Keratinocyte (primary cell): Measurements from ENCODE around the gene RAB3IL1. TPM values are rescaled to one million over a fixed set of nuclear protein-coding genes. Genes with fewer than 3 reads are reported as not detected.

Source experiments
- DNase-seq: peaks from one replicate; pipeline ENCODE4 v3.0.0-alpha.2; 2011; ENCODE audit warnings: low read depth, missing footprints, low spot score
- FAIRE-seq: peaks from 2 replicates; lab custom pipeline; 2011; peaks lifted over from hg19 to GRCh38; lab: Jason Lieb, UNC
- H2AFZ ChIP-seq: 2 replicates; pipeline ENCODE4 v1.6.0; 2012; ENCODE audit warnings: low read length, control low read depth, inconsistent platforms; ENCODE audit not compliant: control insufficient read depth
- H3K27ac ChIP-seq: 2 replicates; pipeline ENCODE4 v1.5.1; 2011; ENCODE audit warnings: low read length; ENCODE audit not compliant: control insufficient read depth, insufficient read depth
- H3K27me3 ChIP-seq: 3 replicates; pipeline ENCODE4 v1.6.0; 2011; ENCODE audit warnings: low read length; ENCODE audit not compliant: control insufficient read depth, insufficient read depth; ENCODE audit errors: extremely low read depth
- H3K36me3 ChIP-seq, 2 experiments: 2 replicates in 1 of 2; 3 replicates in 1 of 2; pipeline ENCODE4 v1.5.1; 2011; ENCODE audit warnings: low read length in 2 of 2, mild to moderate bottlenecking in 1 of 2; ENCODE audit not compliant: control insufficient read depth in 2 of 2, insufficient read depth in 2 of 2; ENCODE audit errors: extremely low read depth in 1 of 2
- H3K4me1 ChIP-seq: 3 replicates; pipeline ENCODE4 v1.5.1; 2011; ENCODE audit warnings: low read length; ENCODE audit not compliant: control insufficient read depth, insufficient read depth; ENCODE audit errors: extremely low read depth
- H3K4me2 ChIP-seq: 3 replicates; pipeline ENCODE4 v1.6.0; 2011; ENCODE audit warnings: low read depth, low read length; ENCODE audit not compliant: control insufficient read depth, insufficient read depth; ENCODE audit errors: extremely low read depth
- H3K4me3 ChIP-seq, 3 experiments: fragments of 200-600 bp in 1 of 3; sonication (generic) in 1 of 3; 2 replicates in 2 of 3; 3 replicates in 1 of 3; pipeline ENCODE4 v1.5.1; 2011 to 2016; ENCODE audit warnings: low read length in 3 of 3, mild to moderate bottlenecking in 3 of 3, control low read depth in 2 of 3, inconsistent platforms in 1 of 3, low read depth in 1 of 3, mixed read lengths in 1 of 3, mixed run types in 1 of 3, moderate library complexity in 1 of 3; ENCODE audit not compliant: control insufficient read depth in 2 of 3, insufficient read depth in 2 of 3; ENCODE audit errors: extremely low read depth in 1 of 3
- H3K79me2 ChIP-seq: 2 replicates; pipeline ENCODE4 v1.6.0; 2012; ENCODE audit warnings: low read length; ENCODE audit not compliant: control insufficient read depth, insufficient read depth
- H3K9ac ChIP-seq: 3 replicates; pipeline ENCODE4 v1.6.0; 2011; ENCODE audit warnings: low read length; ENCODE audit not compliant: control insufficient read depth, insufficient read depth; ENCODE audit errors: extremely low read depth
- H3K9me1 ChIP-seq: 3 replicates; pipeline ENCODE4 v1.6.0; 2011; ENCODE audit warnings: low read length; ENCODE audit not compliant: control insufficient read depth, insufficient read depth; ENCODE audit errors: extremely low read depth
- H3K9me3 ChIP-seq: 2 replicates; pipeline ENCODE4 v1.5.1; 2012; ENCODE audit warnings: low read depth, low read length; ENCODE audit not compliant: control insufficient read depth
- H4K20me1 ChIP-seq: 3 replicates; pipeline ENCODE4 v1.6.0; 2011; ENCODE audit warnings: low read length; ENCODE audit not compliant: control insufficient read depth, insufficient read depth; ENCODE audit errors: extremely low read depth
- CTCF ChIP-seq, 3 experiments: IDR thresholded peaks in 1 of 3; conservative IDR thresholded peaks in 1 of 3; optimal IDR thresholded peaks in 1 of 3; 2 replicates in 2 of 3; 3 replicates in 1 of 3; pipeline versions ENCODE3 to v1.5.1; 2011; ENCODE audit warnings: low read length in 3 of 3, mild to moderate bottlenecking in 3 of 3, moderate library complexity in 2 of 3, control low read depth in 1 of 3, inconsistent platforms in 1 of 3; ENCODE audit not compliant: insufficient read depth in 2 of 3; ENCODE audit errors: extremely low read depth in 1 of 3
- EZH2 ChIP-seq: IDR thresholded peaks from one replicate; pipeline ENCODE4 v1.6.1; 2012; ENCODE audit warnings: inconsistent platforms, mild to moderate bottlenecking, low read length, moderate library complexity
- dilution Hi-C: fragments of 300-500 bp; cut with MboI; formaldehyde crosslinking; loops from one replicate; pipeline ENCODE4 v1.7.0; 2020; ENCODE audit warnings: low sequenced_read_pairs; ENCODE audit not compliant: extremely low pct_ligation_motif_present
- polyA plus RNA-seq, 5 experiments: library from polyadenylated mRNA; depleted of rRNA in 3 of 5; stranded (reverse) in 3 of 5; stranded (forward) in 1 of 5; unstranded in 1 of 5; fragments of >200 nt; gene quantifications; 1 replicate in 1 of 5; 2 replicates in 3 of 5; 3 replicates in 1 of 5; pipeline versions ENCODE4 v1.2.1 to v1.2.3, GENCODE V29; 2011 to 2012; ENCODE audit warnings: missing spikeins in 2 of 5, low read depth in 1 of 5, low replicate concordance in 1 of 5

Gene RAB3IL1
- polyA plus RNA-seq, 1 donor (not counting 4 experiments of a cell fraction or from before 2014, with no cell fraction given): 0.31 TPM

- no peaks in the 10 kb centered on the region for H3K4me1 ChIP-seq
- dilution Hi-C loops: no loop called here
- TF ChIP-seq EZH2 (no peak), CTCF (optimal IDR thresholded peaks at IDR 0.05 in 1 of 3, IDR thresholded peaks at IDR 0.05 in 1 of 3, conservative IDR thresholded peaks at IDR 0.05 in 1 of 3; ENCODE audit: extremely low read depth in 1 of 3, insufficient read depth in 2 of 3, low read length in 3 of 3) (no peak)
- no peaks in the 10 kb centered on the region for H3K9me1 ChIP-seq
- H3K9ac ChIP-seq: no peak overlapping the region
- H3K4me2 ChIP-seq: no peak overlapping the region
- FAIRE-seq: no peak
- no peak overlapping the region for H3K27ac ChIP-seq
- H2AFZ ChIP-seq: no peak overlapping the region
- DNase-seq: no peak
- H4K20me1 ChIP-seq: no peaks in the 10 kb centered on the region
- H3K36me3 ChIP-seq: no peaks in the 10 kb centered on the region
- no peaks in the 10 kb centered on the region for H3K79me2 ChIP-seq
- H3K4me3 ChIP-seq: no peak overlapping the region
- no peaks in the 10 kb centered on the region for H3K9me3 ChIP-seq
- peaks cover 4% of the 10 kb centered on the region for H3K27me3 ChIP-seq
These were observed 20.5 kb downstream of the RAB3IL1 start for GRCh38 chr11:61896665-61897386.

- H3K9ac ChIP-seq: no peak overlapping the region
- H3K79me2 ChIP-seq: no peaks in the 10 kb centered on the region
- FAIRE-seq: no peak
- no peak overlapping the region for H3K4me3 ChIP-seq
- H3K27ac ChIP-seq: no peak overlapping the region
- H3K36me3 ChIP-seq: no peaks in the 10 kb centered on the region
- H3K27me3 ChIP-seq: peaks cover 4% of the 10 kb centered on the region
- H2AFZ ChIP-seq: no peak overlapping the region
- H3K4me2 ChIP-seq: no peak overlapping the region
- no peak for DNase-seq
- H4K20me1 ChIP-seq: no peaks in the 10 kb centered on the region
- no peaks in the 10 kb centered on the region for H3K9me3 ChIP-seq
- H3K4me1 ChIP-seq: peaks cover 4% of the 10 kb centered on the region
- dilution Hi-C loops: no loop called here
- TF ChIP-seq EZH2: no peak
- TF ChIP-seq CTCF (optimal IDR thresholded peaks at IDR 0.05 in 1 of 3, IDR thresholded peaks at IDR 0.05 in 1 of 3, conservative IDR thresholded peaks at IDR 0.05 in 1 of 3; ENCODE audit: extremely low read depth in 1 of 3, insufficient read depth in 2 of 3, low read length in 3 of 3): no peak
- H3K9me1 ChIP-seq: no peaks in the 10 kb centered on the region
These were observed 21.7 kb downstream of the RAB3IL1 start for GRCh38 chr11:61895718-61896059.
